ENCODE data around the gene ROR2.

DNA sequence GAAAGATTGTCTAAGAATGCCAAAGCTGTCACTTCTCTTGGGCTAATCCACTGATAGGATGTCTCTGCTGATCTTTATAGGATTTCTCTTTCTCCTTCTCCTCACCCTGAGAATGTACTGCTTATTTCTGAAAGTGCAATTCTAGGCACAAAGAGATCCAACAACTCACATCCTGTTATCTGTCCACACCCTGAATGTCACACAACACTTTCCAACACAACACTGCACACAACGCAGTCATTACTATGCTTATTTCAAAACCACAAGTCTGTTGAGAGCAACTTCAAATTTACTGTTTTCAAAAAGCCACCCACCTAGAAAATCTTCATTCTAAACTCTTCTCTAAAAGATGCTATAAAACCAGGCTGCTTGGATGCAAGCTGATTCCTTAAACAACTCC is 215.0 kb downstream of the ROR2 start:
- TF ChIP-seq, protein P1, sequence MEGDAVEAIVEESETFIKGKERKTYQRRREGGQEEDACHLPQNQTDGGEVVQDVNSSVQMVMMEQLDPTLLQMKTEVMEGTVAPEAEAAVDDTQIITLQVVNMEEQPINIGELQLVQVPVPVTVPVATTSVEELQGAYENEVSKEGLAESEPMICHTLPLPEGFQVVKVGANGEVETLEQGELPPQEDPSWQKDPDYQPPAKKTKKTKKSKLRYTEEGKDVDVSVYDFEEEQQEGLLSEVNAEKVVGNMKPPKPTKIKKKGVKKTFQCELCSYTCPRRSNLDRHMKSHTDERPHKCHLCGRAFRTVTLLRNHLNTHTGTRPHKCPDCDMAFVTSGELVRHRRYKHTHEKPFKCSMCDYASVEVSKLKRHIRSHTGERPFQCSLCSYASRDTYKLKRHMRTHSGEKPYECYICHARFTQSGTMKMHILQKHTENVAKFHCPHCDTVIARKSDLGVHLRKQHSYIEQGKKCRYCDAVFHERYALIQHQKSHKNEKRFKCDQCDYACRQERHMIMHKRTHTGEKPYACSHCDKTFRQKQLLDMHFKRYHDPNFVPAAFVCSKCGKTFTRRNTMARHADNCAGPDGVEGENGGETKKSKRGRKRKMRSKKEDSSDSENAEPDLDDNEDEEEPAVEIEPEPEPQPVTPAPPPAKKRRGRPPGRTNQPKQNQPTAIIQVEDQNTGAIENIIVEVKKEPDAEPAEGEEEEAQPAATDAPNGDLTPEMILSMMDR (IDR thresholded peaks at IDR 0.05): no peak
- TF ChIP-seq POLR2A (IDR thresholded peaks at IDR 0.05): no peak
- TF ChIP-seq POLR2AphosphoS5 (IDR thresholded peaks at IDR 0.05): no peak
